Coronary artery (tissue), 2 donors: ENCODE data around the gene MOB2.

Source experiments
- DNase-seq: peaks from one replicate; pipeline ENCODE4 v3.0.0-alpha.2; 2017; ENCODE audit warnings: low spot score
- H3K27ac ChIP-seq, 2 donors: fragments of 200-600 bp; sonication (generic); one replicate each; pipeline ENCODE4 v1.5.1; 2016 to 2019
- H3K4me3 ChIP-seq: fragments of 200-600 bp; sonication (generic); 2 replicates; pipeline ENCODE4 v1.5.1; 2016; ENCODE audit warnings: mild to moderate bottlenecking, moderate library complexity
- TF ChIP-seq, protein P1 (sequence below): fragments of 200-600 bp; sonication (generic); IDR thresholded peaks from one replicate; pipeline ENCODE4 v1.5.1; 2019; ENCODE audit warnings: antibody characterized with exemption

Gene MOB2

DNA sequence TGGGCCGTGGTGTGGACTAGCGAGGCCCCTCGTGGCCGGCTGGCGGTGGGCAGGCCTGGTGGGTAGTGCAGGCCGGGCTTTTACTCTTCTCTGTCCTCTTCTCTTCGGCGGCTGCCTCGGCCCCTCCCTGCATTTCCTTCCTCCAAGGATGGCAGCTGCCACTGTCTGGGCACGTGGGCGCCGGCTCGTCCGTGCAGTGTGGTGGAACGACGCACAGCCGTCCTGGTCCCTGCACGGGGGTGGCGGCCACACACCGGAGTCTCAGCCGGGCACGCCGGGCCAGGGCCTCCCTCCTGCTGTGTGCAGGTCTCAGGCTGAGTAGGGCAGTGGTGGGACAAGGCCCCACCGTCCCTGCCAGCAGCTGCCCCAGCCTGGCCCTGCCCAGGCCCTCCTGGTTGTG is 37.7 kb downstream of the MOB2 start:
- Histone ChIP-seq H3K27ac (no peak overlapping the region), H3K4me3 (no peak overlapping the region)
- TF ChIP-seq, protein P1, sequence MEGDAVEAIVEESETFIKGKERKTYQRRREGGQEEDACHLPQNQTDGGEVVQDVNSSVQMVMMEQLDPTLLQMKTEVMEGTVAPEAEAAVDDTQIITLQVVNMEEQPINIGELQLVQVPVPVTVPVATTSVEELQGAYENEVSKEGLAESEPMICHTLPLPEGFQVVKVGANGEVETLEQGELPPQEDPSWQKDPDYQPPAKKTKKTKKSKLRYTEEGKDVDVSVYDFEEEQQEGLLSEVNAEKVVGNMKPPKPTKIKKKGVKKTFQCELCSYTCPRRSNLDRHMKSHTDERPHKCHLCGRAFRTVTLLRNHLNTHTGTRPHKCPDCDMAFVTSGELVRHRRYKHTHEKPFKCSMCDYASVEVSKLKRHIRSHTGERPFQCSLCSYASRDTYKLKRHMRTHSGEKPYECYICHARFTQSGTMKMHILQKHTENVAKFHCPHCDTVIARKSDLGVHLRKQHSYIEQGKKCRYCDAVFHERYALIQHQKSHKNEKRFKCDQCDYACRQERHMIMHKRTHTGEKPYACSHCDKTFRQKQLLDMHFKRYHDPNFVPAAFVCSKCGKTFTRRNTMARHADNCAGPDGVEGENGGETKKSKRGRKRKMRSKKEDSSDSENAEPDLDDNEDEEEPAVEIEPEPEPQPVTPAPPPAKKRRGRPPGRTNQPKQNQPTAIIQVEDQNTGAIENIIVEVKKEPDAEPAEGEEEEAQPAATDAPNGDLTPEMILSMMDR: no peak
- DNase-seq: no peak

GRCh38 chr11:1447845-1448825 is 38.4 kb downstream of the MOB2 start:
- Histone ChIP-seq H3K4me3 (no peak overlapping the region), H3K27ac (no peak overlapping the region)
- TF ChIP-seq, protein P1: no peak
- no peak for DNase-seq

- no peak overlapping the region for H3K4me3 ChIP-seq
- no peak overlapping the region for H3K27ac ChIP-seq
- DNase-seq: no peak
- TF ChIP-seq, protein P1: no peak
Measured at GRCh38 chr11:1446623-1447022, 40.0 kb downstream of the MOB2 start.

- Histone ChIP-seq H3K4me3 (no peak overlapping the region), H3K27ac (no peak overlapping the region)
- no peak for DNase-seq
- TF ChIP-seq, protein P1: no peak
Measured at GRCh38 chr11:1445741-1446445, 40.7 kb downstream of the MOB2 start.

DNA sequence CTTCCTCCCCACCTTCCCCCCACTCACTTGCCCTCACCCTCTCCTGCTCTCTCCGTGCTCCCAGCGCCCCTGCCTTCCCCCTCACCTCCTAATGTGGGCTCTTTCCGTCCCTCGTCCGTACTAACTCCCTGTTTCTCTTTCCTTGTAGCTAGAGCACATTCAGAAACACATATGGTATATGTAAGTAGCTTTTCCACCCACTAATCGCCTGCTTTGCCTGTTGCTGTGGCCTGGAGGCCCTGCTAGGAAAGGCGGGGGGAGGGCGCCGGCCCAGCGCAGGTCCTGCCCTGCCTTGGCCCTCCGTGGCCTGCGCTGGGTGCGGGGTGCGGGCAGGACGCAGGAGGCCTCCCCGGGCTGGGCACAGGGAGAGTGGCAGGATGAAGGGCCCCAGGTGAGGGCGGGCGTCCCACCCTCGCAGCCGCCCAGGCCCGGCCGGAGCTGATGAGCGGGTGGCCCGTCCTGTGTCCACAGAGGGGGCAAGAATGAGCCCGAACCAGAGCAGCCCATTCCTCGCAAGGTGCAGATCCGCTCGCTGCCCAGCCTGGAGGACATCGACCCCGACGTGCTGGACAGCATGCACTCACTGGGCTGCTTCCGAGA is 41.7 kb downstream of the MOB2 start:
- TF ChIP-seq, protein P1: no peak
- Histone ChIP-seq H3K27ac (no peak overlapping the region), H3K4me3 (no peak overlapping the region)
- DNase-seq: no peak

GRCh38 chr11:1444321-1444720 is 42.3 kb downstream of the MOB2 start:
- no peak for DNase-seq
- TF ChIP-seq, protein P1: no peak
- H3K27ac ChIP-seq: no peak overlapping the region
- H3K4me3 ChIP-seq: no peak overlapping the region
